OCI-LY1 (cell line): Measurements from ENCODE around the gene SEC62.

Experiments
- H2AFZ ChIP-seq: fragments of 200-600 bp; sonication (generic), shearing (Covaris generic); 2 replicates; pipeline ENCODE4 v1.6.0; 2014; ENCODE audit warnings: antibody characterized with exemption, mild to moderate bottlenecking, low read length
- H3F3A ChIP-seq: fragments of 200-600 bp; sonication (generic), shearing (Covaris generic); 2 replicates; pipeline ENCODE4 v1.6.0; 2014; ENCODE audit warnings: mild to moderate bottlenecking, antibody characterized with exemption, low read length, moderate library complexity; ENCODE audit not compliant: insufficient read depth
- H3K27ac ChIP-seq: fragments of 200-600 bp; sonication (generic); 2 replicates; pipeline ENCODE4 v1.5.1; 2014; ENCODE audit warnings: low read length, mixed run types, mild to moderate bottlenecking, low read depth; ENCODE audit not compliant: poor library complexity, severe bottlenecking
- H3K27me3 ChIP-seq: fragments of 200-600 bp; sonication (generic); 2 replicates; pipeline ENCODE4 v1.6.0; 2014; ENCODE audit warnings: antibody characterized with exemption, mild to moderate bottlenecking, low read length, moderate library complexity; ENCODE audit not compliant: insufficient read depth
- H3K36me3 ChIP-seq: fragments of 200-600 bp; sonication (generic); 2 replicates; pipeline ENCODE4 v1.6.1; 2014; ENCODE audit warnings: mild to moderate bottlenecking, antibody characterized with exemption, low read length, moderate library complexity, mixed read lengths; ENCODE audit not compliant: insufficient read depth
- H3K4me1 ChIP-seq: fragments of 200-600 bp; sonication (generic); 2 replicates; pipeline ENCODE4 v1.5.1; 2014; ENCODE audit warnings: mild to moderate bottlenecking, low read length, moderate library complexity; ENCODE audit not compliant: insufficient read depth, severe bottlenecking
- H3K4me2 ChIP-seq: fragments of 200-600 bp; sonication (generic), shearing (Covaris generic); 2 replicates; pipeline ENCODE4 v1.6.1; 2014; ENCODE audit warnings: low read length
- H3K4me3 ChIP-seq: fragments of 200-600 bp; sonication (generic); 2 replicates; pipeline ENCODE4 v1.5.1; 2014; ENCODE audit warnings: low read length, low read depth, mild to moderate bottlenecking, mixed read lengths; ENCODE audit not compliant: poor library complexity, severe bottlenecking
- H3K79me2 ChIP-seq: fragments of 200-600 bp; shearing (Covaris generic); 2 replicates; pipeline ENCODE4 v1.6.1; 2016; ENCODE audit warnings: mixed run types, low read length, mixed read lengths; ENCODE audit not compliant: insufficient read depth
- H3K9ac ChIP-seq: fragments of 200-600 bp; sonication (generic), shearing (Covaris generic); 2 replicates; pipeline ENCODE4 v1.6.1; 2014; ENCODE audit warnings: mild to moderate bottlenecking, low read length, mixed read lengths
- H3K9me2 ChIP-seq: fragments of 200-600 bp; sonication (generic), shearing (Covaris generic); 2 replicates; pipeline ENCODE4 v1.6.1; 2014; ENCODE audit warnings: low read depth, mild to moderate bottlenecking, low read length, mixed read lengths
- H3K9me3 ChIP-seq: fragments of 200-600 bp; shearing (Covaris generic); 2 replicates; pipeline ENCODE4 v1.6.1; 2014; ENCODE audit warnings: low read length, mixed read lengths
- H4K20me1 ChIP-seq: fragments of 200-600 bp; sonication (generic), shearing (Covaris generic); 2 replicates; pipeline ENCODE4 v1.6.0; 2016; ENCODE audit warnings: mild to moderate bottlenecking, low read length; ENCODE audit not compliant: insufficient read depth
- CTCF ChIP-seq: fragments of 200-600 bp; sonication (generic), shearing (Covaris generic); IDR thresholded peaks from 2 replicates; pipeline ENCODE4 v1.5.1; 2017; ENCODE audit warnings: mild to moderate bottlenecking, antibody characterized with exemption, low read length, moderate library complexity, mixed read lengths
- EZH2 ChIP-seq: fragments of 200-600 bp; sonication (generic), shearing (Covaris generic); IDR thresholded peaks from 2 replicates; pipeline ENCODE4 v1.8.0; 2017; ENCODE audit warnings: borderline replicate concordance, mixed run types, mild to moderate bottlenecking, antibody characterized with exemption, low read length, moderate library complexity, mixed read lengths

Gene SEC62

GRCh38 chr3:169998668-169999131, 32.1 kb downstream of the SEC62 start:
- no peaks in the 10 kb centered on the region for H4K20me1 ChIP-seq
- H3K4me2 ChIP-seq, result no peak overlapping the region
- H3K9me3 ChIP-seq, result no peaks in the 10 kb centered on the region
- TF ChIP-seq CTCF (no peak), EZH2 (no peak)
- peaks cover 50% of the 10 kb centered on the region for H3K36me3 ChIP-seq
- 0 out of 2 replicates have a peak, but pooled peaks cover 3% of the 10 kb centered on the region for H3F3A ChIP-seq
- no peak overlapping the region for H2AFZ ChIP-seq
- no peaks in the 10 kb centered on the region for H3K79me2 ChIP-seq
- peak overlapping the region; percentile 25 for H3K27ac ChIP-seq
- H3K27me3 ChIP-seq, result no peaks in the 10 kb centered on the region
- H3K9ac ChIP-seq, result no peak overlapping the region
- no peak overlapping the region for H3K4me3 ChIP-seq
- no peaks in the 10 kb centered on the region for H3K9me2 ChIP-seq
- peaks cover 21% of the 10 kb centered on the region for H3K4me1 ChIP-seq

- Histone ChIP-seq H2AFZ (no peak overlapping the region), H3K27ac (peak overlapping the region; percentile 25), H3K9me2 (no peaks in the 10 kb centered on the region), H3K36me3 (peaks cover 43% of the 10 kb centered on the region), H4K20me1 (no peaks in the 10 kb centered on the region), H3K27me3 (no peaks in the 10 kb centered on the region), H3K79me2 (no peaks in the 10 kb centered on the region), H3K4me3 (no peak overlapping the region), H3K9me3 (no peaks in the 10 kb centered on the region), H3K9ac (no peak overlapping the region), H3K4me1 (peaks cover 21% of the 10 kb centered on the region), H3F3A (0 out of 2 replicates have a peak, but pooled peaks cover 3% of the 10 kb centered on the region), H3K4me2 (no peak overlapping the region)
- TF ChIP-seq CTCF, result no peak
- TF ChIP-seq EZH2, result no peak
Observed at GRCh38 chr3:169999433-169999832, 32.8 kb downstream of the SEC62 start.

- Histone ChIP-seq H4K20me1 (no peaks in the 10 kb centered on the region), H3K9me3 (no peaks in the 10 kb centered on the region), H3K4me1 (peaks cover 21% of the 10 kb centered on the region), H3K9ac (no peak overlapping the region), H3F3A (0 out of 2 replicates have a peak, but pooled peaks cover 3% of the 10 kb centered on the region), H3K79me2 (no peaks in the 10 kb centered on the region), H3K36me3 (peaks cover 37% of the 10 kb centered on the region), H3K27ac (no peak overlapping the region), H3K4me3 (no peak overlapping the region), H2AFZ (no peak overlapping the region), H3K9me2 (no peaks in the 10 kb centered on the region), H3K4me2 (no peak overlapping the region), H3K27me3 (no peaks in the 10 kb centered on the region)
- no peak for TF ChIP-seq CTCF
- no peak for TF ChIP-seq EZH2
Observed at GRCh38 chr3:170000051-170000450, 33.4 kb downstream of the SEC62 start.
